SK-N-SH (cell line): Measurements from ENCODE around the gene CD3E. TPM values are rescaled to one million over a fixed set of nuclear protein-coding genes. Genes with fewer than 3 reads are reported as not detected.
A peak's percentile ranks its signal among the peaks of the same experiment; 100 is the strongest.

ENCODE experiments used
- CTCF ChIA-PET: fragments of 300-600, 350-600 bp; formaldehyde crosslinking; extraction: SDS; loops from one replicate; lab custom pipeline; 2021; lab: Yijun Ruan, JAX
- POLR2A ChIA-PET: fragments of 350-600 bp; sonication (Branson Sonifier 250); formaldehyde crosslinking; extraction: SDS; loops from one replicate; lab custom pipeline; 2020; ENCODE audit warnings: antibody characterized with exemption, inconsistent platforms; lab: Yijun Ruan, JAX
- DNase-seq: peaks from one replicate; pipeline ENCODE4 v3.0.0; 2012
- H2AFZ ChIP-seq: fragments of 200-600 bp; sonication (generic); 2 replicates; pipeline ENCODE4 v1.8.1; 2016; ENCODE audit warnings: antibody characterized with exemption, mild to moderate bottlenecking, low read depth
- H3F3A ChIP-seq: fragments of 200-600 bp; sonication (generic); replicated peaks from 2 replicates; pipeline ENCODE3; 2016; ENCODE audit warnings: antibody characterized with exemption, mild to moderate bottlenecking; ENCODE audit not compliant: insufficient read depth
- H3K27ac ChIP-seq, 2 experiments: fragments of 200-500 bp in 1 of 2; fragments of 200-600 bp in 1 of 2; sonication (Bioruptor generic) in 1 of 2; sonication (generic), shearing (Covaris generic) in 1 of 2; 2 replicates each; pipeline versions ENCODE4 v1.5.1 to v1.6.1; 2014 to 2016; ENCODE audit warnings: low read depth in 2 of 2, inconsistent platforms in 1 of 2, low read length in 1 of 2, mild to moderate bottlenecking in 1 of 2, mixed read lengths in 1 of 2
- H3K27me3 ChIP-seq: fragments of 200-600 bp; sonication (generic), shearing (Covaris generic); 2 replicates; pipeline ENCODE4 v1.6.1; 2016; ENCODE audit warnings: mixed run types; ENCODE audit not compliant: insufficient read depth
- H3K36me3 ChIP-seq, 2 experiments: fragments of 200-500 bp in 1 of 2; fragments of 200-600 bp in 1 of 2; sonication (Bioruptor generic) in 1 of 2; sonication (generic) in 1 of 2; replicated peaks in 1 of 2; 2 replicates each; pipeline versions ENCODE3 to v1.5.1; 2014 to 2016; ENCODE audit warnings: low read length in 1 of 2, mild to moderate bottlenecking in 1 of 2; ENCODE audit not compliant: insufficient read depth in 2 of 2, control insufficient read depth in 1 of 2
- H3K4me1 ChIP-seq, 2 experiments: fragments of 200-500 bp in 1 of 2; fragments of 200-600 bp in 1 of 2; sonication (Bioruptor generic) in 1 of 2; sonication (generic), shearing (Covaris generic) in 1 of 2; 2 replicates each; pipeline versions ENCODE4 v1.5.1 to v1.6.1; 2014 to 2016; ENCODE audit warnings: low read depth in 1 of 2, low read length in 1 of 2, mixed run types in 1 of 2; ENCODE audit not compliant: insufficient read depth in 2 of 2, control insufficient read depth in 1 of 2
- H3K4me2 ChIP-seq: fragments of 200-600 bp; sonication (generic), shearing (Covaris generic); 2 replicates; pipeline ENCODE4 v1.6.1; 2017; ENCODE audit warnings: mixed run types
- H3K4me3 ChIP-seq, 2 experiments: fragments of 200-500 bp in 1 of 2; fragments of 200-600 bp in 1 of 2; sonication (Bioruptor generic) in 1 of 2; sonication (generic), shearing (Covaris generic) in 1 of 2; 2 replicates each; pipeline versions ENCODE4 v1.5.1 to v1.8.1; 2014 to 2016; ENCODE audit warnings: low read depth in 2 of 2, inconsistent platforms in 1 of 2, low read length in 1 of 2, mild to moderate bottlenecking in 1 of 2, mixed read lengths in 1 of 2, moderate library complexity in 1 of 2
- H3K79me2 ChIP-seq: fragments of 200-600 bp; sonication (generic); 2 replicates; pipeline ENCODE4 v1.8.1; 2017; ENCODE audit warnings: mild to moderate bottlenecking; ENCODE audit not compliant: insufficient read depth
- H3K9ac ChIP-seq: fragments of 200-600 bp; sonication (generic); 2 replicates; pipeline ENCODE4 v1.6.1; 2017; ENCODE audit warnings: mixed run types
- H3K9me2 ChIP-seq: fragments of 200-600 bp; sonication (generic); 2 replicates; pipeline ENCODE4 v1.6.1; 2017; ENCODE audit warnings: mixed run types
- H3K9me3 ChIP-seq: fragments of 200-600 bp; sonication (generic); 2 replicates; pipeline ENCODE4 v1.6.1; 2017; ENCODE audit warnings: mixed run types, mild to moderate bottlenecking, moderate library complexity
- H4K20me1 ChIP-seq: fragments of 200-600 bp; sonication (generic); 2 replicates; pipeline ENCODE4 v1.6.1; 2017; ENCODE audit warnings: mild to moderate bottlenecking, mixed run types; ENCODE audit not compliant: insufficient read depth
- EP300 ChIP-seq, 2 experiments: IDR thresholded peaks; 2 replicates each; pipeline versions ENCODE4 v1.4.0 to v1.6.1; 2012; ENCODE audit warnings: borderline replicate concordance in 1 of 2, low read depth in 1 of 2, low read length in 1 of 2
- FOSL2 ChIP-seq: IDR thresholded peaks from 2 replicates; pipeline ENCODE4 v1.4.0; 2012; ENCODE audit warnings: low read depth, mild to moderate bottlenecking, moderate library complexity, borderline replicate concordance
- FOXJ3 ChIP-seq: sonication (generic); formaldehyde crosslinking; IDR thresholded peaks from 2 replicates; pipeline ENCODE4 v1.5.1; 2020; ENCODE audit warnings: mild to moderate bottlenecking, missing genetic modification reagents
- FOXM1 ChIP-seq: IDR thresholded peaks from 2 replicates; pipeline ENCODE4 v1.4.0; 2012; ENCODE audit warnings: low read depth, mild to moderate bottlenecking
- GABPA ChIP-seq: IDR thresholded peaks from 2 replicates; pipeline ENCODE4 v1.4.0; 2012; ENCODE audit warnings: low read depth, mild to moderate bottlenecking
- GATA2 ChIP-seq: sonication (generic); formaldehyde crosslinking; IDR thresholded peaks from 2 replicates; pipeline ENCODE4 v1.5.0; 2020; ENCODE audit warnings: mild to moderate bottlenecking, missing genetic modification reagents
- IRF3 ChIP-seq: fragments of 150-350 bp; IDR thresholded peaks from 2 replicates; pipeline ENCODE4 v1.6.1; 2016; ENCODE audit warnings: mild to moderate bottlenecking, low read depth, low read length
- JUND ChIP-seq: IDR thresholded peaks from 2 replicates; pipeline ENCODE4 v1.4.0; 2012
- MXI1 ChIP-seq: IDR thresholded peaks from 2 replicates; pipeline ENCODE4 v1.6.1; 2012; ENCODE audit warnings: mild to moderate bottlenecking, low read depth, low read length, improper control_type of control experiment
- RAD21 ChIP-seq: IDR thresholded peaks from 2 replicates; pipeline ENCODE4 v1.6.1; 2012; ENCODE audit warnings: mild to moderate bottlenecking, low read length
- SMC3 ChIP-seq: IDR thresholded peaks from 2 replicates; pipeline ENCODE4 v1.6.1; 2012; ENCODE audit warnings: low read depth, low read length, improper control_type of control experiment
- TCF12 ChIP-seq: IDR thresholded peaks from 2 replicates; pipeline ENCODE4 v1.4.0; 2012
- TEAD4 ChIP-seq: IDR thresholded peaks from 2 replicates; pipeline ENCODE4 v1.4.0; 2012; ENCODE audit warnings: mild to moderate bottlenecking, borderline replicate concordance; ENCODE audit not compliant: insufficient read depth
- USF1 ChIP-seq: IDR thresholded peaks from 2 replicates; pipeline ENCODE4 v1.4.0; 2012; ENCODE audit warnings: low read depth, borderline replicate concordance
- YY1 ChIP-seq: IDR thresholded peaks from 2 replicates; pipeline ENCODE4 v1.4.0; 2012; ENCODE audit warnings: low read depth, mild to moderate bottlenecking
- WGBS: methylation state at CpG from one replicate; pipeline ENCODE4 v1.1.6; 2017; ENCODE audit warnings: low lambda C conversion rate; 5-methylcytosine and 5-hydroxymethylcytosine counted together
- polyA plus RNA-seq, 3 experiments: library from polyadenylated mRNA; depleted of rRNA; stranded (reverse); fragments of >200 nt; gene quantifications; 2 replicates each; pipeline ENCODE4 v1.2.3, GENCODE V29; 2012
- TF ChIP-seq, protein P1 (sequence below): IDR thresholded peaks from 2 replicates; pipeline ENCODE4 v1.4.0; 2012; ENCODE audit warnings: low read depth
- TF ChIP-seq, protein P2 (sequence below): IDR thresholded peaks from 2 replicates; pipeline ENCODE4 v1.6.1; 2012; ENCODE audit warnings: mild to moderate bottlenecking, low read depth, low read length, moderate library complexity

The CD3E gene
- polyA plus RNA-seq, 1 of the 3 experiments (the other 2 are of a cell fraction) = not detected

DNA sequence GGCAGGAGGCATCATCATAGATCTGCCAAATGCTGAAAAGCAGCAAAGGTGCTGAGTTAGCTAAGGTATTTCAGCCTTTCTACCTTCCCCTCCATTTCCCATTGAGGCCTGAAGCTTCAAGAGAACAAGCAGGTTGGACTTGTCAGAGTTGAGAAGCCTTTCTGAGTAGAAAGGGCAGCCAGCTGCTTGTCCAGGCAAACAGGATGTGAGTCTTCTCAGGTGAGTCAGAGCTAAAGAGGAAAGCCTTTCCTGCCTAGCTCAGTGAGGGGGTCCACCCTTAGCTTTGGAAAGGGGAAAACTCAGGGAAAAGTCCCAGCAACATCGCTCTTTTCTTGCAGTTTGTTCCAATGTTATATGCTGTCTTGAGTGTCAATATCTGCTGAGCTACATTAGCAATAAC lies 27.2 kb upstream of the CD3E start:
- Histone ChIP-seq H2AFZ (no peak overlapping the region), H3K4me2 (peak overlapping the region; percentile 13; the same call in 1 of the 2 replicates), H3K4me1 (peaks cover 0 to 3% of the 10 kb centered on the region in 2 experiments; a peak in 1 of 4 replicates), H3K4me3 (no peak overlapping the region), H3K27ac (no peak overlapping the region; a peak in 1 of 4 replicates), H3K79me2 (no peaks in the 10 kb centered on the region), H3F3A (no peaks in the 10 kb centered on the region), H3K9me2 (no peaks in the 10 kb centered on the region), H4K20me1 (no peaks in the 10 kb centered on the region), H3K27me3 (no peaks in the 10 kb centered on the region), H3K9me3 (no peaks in the 10 kb centered on the region), H3K9ac (no peak overlapping the region; the same call in 1 of the 2 replicates), H3K36me3 (no peaks in the 10 kb centered on the region)
- 7% methylated on average over 1 of the region's 1 CpG for WGBS
- ChIA-PET POLR2A (interaction anchor here (0.6 kb wide), 1 partner anchor 62 kb away, joined by 3 read pairs; no protein-coding TSS in a partner anchor), CTCF (interaction anchor here (1.1 kb wide), 1 partner anchor 34 kb away, joined by 4 read pairs; no protein-coding TSS in a partner anchor)
- DNase-seq = no peak
- TF ChIP-seq FOXM1 (no peak), FOSL2 (peak; percentile 20; the same call in 1 of the 2 replicates)

DNA sequence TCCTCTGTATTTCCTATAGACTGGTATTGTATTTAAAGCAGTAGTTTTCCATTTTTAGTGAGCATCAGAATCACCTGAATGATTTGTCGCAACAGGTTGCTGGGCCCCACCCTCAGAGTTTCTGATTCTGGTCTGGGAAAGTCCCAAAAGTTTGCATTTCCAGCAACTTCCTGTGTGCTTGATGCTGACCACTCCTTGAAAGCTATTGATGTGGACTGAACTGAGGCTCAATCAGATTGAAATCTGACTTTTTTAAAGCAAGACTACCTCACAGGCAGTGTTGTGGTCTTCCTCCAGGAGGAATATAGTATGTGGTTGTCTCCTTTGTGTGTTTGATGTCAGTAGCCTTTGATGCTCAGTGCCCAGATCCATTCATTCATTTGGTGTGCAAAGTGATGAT lies 23.2 kb upstream of the CD3E start:
- no peaks in the 10 kb centered on the region for H4K20me1 ChIP-seq
- TF ChIP-seq FOXM1 = no peak
- TF ChIP-seq SMC3 = no peak
- no peak for TF ChIP-seq USF1
- no peak for TF ChIP-seq RAD21
- no peak for TF ChIP-seq TEAD4
- TF ChIP-seq FOXJ3 (CRISPR knock-in tag) = no peak
- H3K4me1 ChIP-seq = peaks cover 0 to 3% of the 10 kb centered on the region in 2 experiments; a peak in 1 of 4 replicates
- no peak for DNase-seq
- H3K4me2 ChIP-seq = no peak overlapping the region
- H3K9me3 ChIP-seq = no peaks in the 10 kb centered on the region
- H3K27me3 ChIP-seq = peaks cover 4% of the 10 kb centered on the region; the same call in 1 of the 2 replicates
- CTCF ChIA-PET = interaction anchor here (1.0 kb wide), 1 partner anchor 137 kb away, joined by 3 read pairs; no protein-coding TSS in a partner anchor
- H3K9ac ChIP-seq = no peak overlapping the region
- H3K4me3 ChIP-seq = no peak overlapping the region
- no peak overlapping the region for H3K27ac ChIP-seq
- POLR2A ChIA-PET = no interaction called here
- no peak overlapping the region; the same call in 1 of the 2 replicates for H2AFZ ChIP-seq
- H3K9me2 ChIP-seq = no peaks in the 10 kb centered on the region
- no peaks in the 10 kb centered on the region for H3F3A ChIP-seq
- H3K36me3 ChIP-seq = no peaks in the 10 kb centered on the region
- H3K79me2 ChIP-seq = no peaks in the 10 kb centered on the region
- 32% methylated on average over 1 of the region's 1 CpG for WGBS

DNA sequence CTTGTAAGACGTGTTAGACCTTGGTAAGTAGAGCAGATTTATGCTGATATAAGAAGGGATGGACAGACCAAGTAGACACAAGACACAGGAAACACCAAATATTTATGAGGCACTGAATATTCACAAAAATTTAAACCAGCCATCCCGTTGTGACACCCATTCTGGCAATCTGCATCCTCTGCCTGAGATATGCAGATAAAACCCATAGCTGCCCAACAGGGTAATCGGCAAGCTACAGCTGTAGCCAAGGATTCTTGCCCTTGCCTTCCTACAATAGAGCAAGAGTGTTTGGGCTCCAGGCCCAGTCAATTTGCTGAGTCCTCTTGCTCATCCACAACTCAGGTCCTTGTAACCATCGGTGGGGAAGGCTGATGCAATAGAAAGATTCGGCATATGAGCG lies 21.9 kb upstream of the CD3E start:
- H3K4me1 ChIP-seq = no peaks in the 10 kb centered on the region; a peak in 1 of 4 replicates
- H3K4me3 ChIP-seq = no peak overlapping the region
- DNase-seq = no peak
- H3K4me2 ChIP-seq = no peak overlapping the region
- no peaks in the 10 kb centered on the region for H3F3A ChIP-seq
- ChIA-PET POLR2A (no interaction called here), CTCF (interaction anchor here (1.0 to 1.5 kb wide), 3 partner anchors 41 to 138 kb away, joined by 3 to 4 read pairs (median 3); no protein-coding TSS in a partner anchor)
- 24% methylated on average over 6 of the region's 6 CpGs for WGBS
- 0 out of 2 replicates have a peak, but pooled peaks cover 2% of the 10 kb centered on the region for H3K9me2 ChIP-seq
- H3K79me2 ChIP-seq = no peaks in the 10 kb centered on the region
- H3K9me3 ChIP-seq = no peaks in the 10 kb centered on the region
- no peak overlapping the region for H2AFZ ChIP-seq
- H4K20me1 ChIP-seq = no peaks in the 10 kb centered on the region
- peaks cover 4% of the 10 kb centered on the region; the same call in 1 of the 2 replicates for H3K27me3 ChIP-seq
- H3K36me3 ChIP-seq = no peaks in the 10 kb centered on the region
- H3K27ac ChIP-seq = no peak overlapping the region
- no peak for TF ChIP-seq TCF12
- TF ChIP-seq EP300 (IDR thresholded peaks at IDR 0.05; ENCODE audit: borderline replicate concordance in 1 of 2, low read depth in 1 of 2, low read length in 1 of 2) = no peak
- no peak for TF ChIP-seq IRF3
- no peak for TF ChIP-seq MXI1
- no peak for TF ChIP-seq GATA2 (CRISPR knock-in tag)
- TF ChIP-seq, protein P1, sequence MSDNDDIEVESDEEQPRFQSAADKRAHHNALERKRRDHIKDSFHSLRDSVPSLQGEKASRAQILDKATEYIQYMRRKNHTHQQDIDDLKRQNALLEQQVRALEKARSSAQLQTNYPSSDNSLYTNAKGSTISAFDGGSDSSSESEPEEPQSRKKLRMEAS = no peak
- TF ChIP-seq JUND = no peak
- TF ChIP-seq, protein P2, sequence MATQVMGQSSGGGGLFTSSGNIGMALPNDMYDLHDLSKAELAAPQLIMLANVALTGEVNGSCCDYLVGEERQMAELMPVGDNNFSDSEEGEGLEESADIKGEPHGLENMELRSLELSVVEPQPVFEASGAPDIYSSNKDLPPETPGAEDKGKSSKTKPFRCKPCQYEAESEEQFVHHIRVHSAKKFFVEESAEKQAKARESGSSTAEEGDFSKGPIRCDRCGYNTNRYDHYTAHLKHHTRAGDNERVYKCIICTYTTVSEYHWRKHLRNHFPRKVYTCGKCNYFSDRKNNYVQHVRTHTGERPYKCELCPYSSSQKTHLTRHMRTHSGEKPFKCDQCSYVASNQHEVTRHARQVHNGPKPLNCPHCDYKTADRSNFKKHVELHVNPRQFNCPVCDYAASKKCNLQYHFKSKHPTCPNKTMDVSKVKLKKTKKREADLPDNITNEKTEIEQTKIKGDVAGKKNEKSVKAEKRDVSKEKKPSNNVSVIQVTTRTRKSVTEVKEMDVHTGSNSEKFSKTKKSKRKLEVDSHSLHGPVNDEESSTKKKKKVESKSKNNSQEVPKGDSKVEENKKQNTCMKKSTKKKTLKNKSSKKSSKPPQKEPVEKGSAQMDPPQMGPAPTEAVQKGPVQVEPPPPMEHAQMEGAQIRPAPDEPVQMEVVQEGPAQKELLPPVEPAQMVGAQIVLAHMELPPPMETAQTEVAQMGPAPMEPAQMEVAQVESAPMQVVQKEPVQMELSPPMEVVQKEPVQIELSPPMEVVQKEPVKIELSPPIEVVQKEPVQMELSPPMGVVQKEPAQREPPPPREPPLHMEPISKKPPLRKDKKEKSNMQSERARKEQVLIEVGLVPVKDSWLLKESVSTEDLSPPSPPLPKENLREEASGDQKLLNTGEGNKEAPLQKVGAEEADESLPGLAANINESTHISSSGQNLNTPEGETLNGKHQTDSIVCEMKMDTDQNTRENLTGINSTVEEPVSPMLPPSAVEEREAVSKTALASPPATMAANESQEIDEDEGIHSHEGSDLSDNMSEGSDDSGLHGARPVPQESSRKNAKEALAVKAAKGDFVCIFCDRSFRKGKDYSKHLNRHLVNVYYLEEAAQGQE = no peak
- TF ChIP-seq GABPA = no peak
- no peak for TF ChIP-seq YY1
- no peak overlapping the region for H3K9ac ChIP-seq
